Stimulated activated CD4-positive, alpha-beta T cell treated with anti-CD3 and anti-CD28 coated beads, Interleukin-4, amount 100 ng/mL, for 24 hours (primary cell): Measurements from ENCODE around the gene AP3S1.
"Not testable (repeated sequence)": the region's sequence is repeated elsewhere in the genome, so short reads cannot be mapped to it uniquely, and the experiment has no call there.

Source experiments
- DNase-seq: peaks from one replicate; pipeline ENCODE4 v3.0.0-alpha.2; 2020

AP3S1 gene

GRCh38 chr5:115841382-115842088 is at the start of gene AP3S1, which contains the start of gene ATG12:
AP3S1 (plus strand) TSS chr5:115841935; CDS start chr5:115842038, 103 bp downstream.
ATG12 (minus strand) TSS chr5:115841565; CDS start chr5:115841552, 13 bp downstream.
- DNase-seq: peak; percentile 91

- DNase-seq: no peak
These were observed 46.0 kb upstream of the AP3S1 start for GRCh38 chr5:115795700-115796099.

- no peak for DNase-seq
These were observed 45.1 kb upstream of the AP3S1 start for GRCh38 chr5:115796656-115797055.

GRCh38 chr5:115798252-115798651 is 43.5 kb upstream of the AP3S1 start:
- DNase-seq: no peak

- DNase-seq: no peak
These were observed 41.6 kb upstream of the AP3S1 start for GRCh38 chr5:115800108-115800507.

- no peak for DNase-seq
These were observed 40.6 kb upstream of the AP3S1 start for GRCh38 chr5:115801152-115801551.

- no peak for DNase-seq
These were observed 39.8 kb upstream of the AP3S1 start for GRCh38 chr5:115801984-115802383.

GRCh38 chr5:115806986-115807653 is 34.6 kb upstream of the AP3S1 start:
- no peak for DNase-seq

- no peak for DNase-seq
These were observed 34.1 kb upstream of the AP3S1 start for GRCh38 chr5:115807654-115808052.

GRCh38 chr5:115808066-115808465 is 33.7 kb upstream of the AP3S1 start:
- not testable (repeated sequence) for DNase-seq

- DNase-seq: no peak
These were observed 31.8 kb upstream of the AP3S1 start for GRCh38 chr5:115809946-115810345.

GRCh38 chr5:115810761-115811160 is 31.0 kb upstream of the AP3S1 start:
- DNase-seq: no peak

- no peak for DNase-seq
These were observed 30.3 kb upstream of the AP3S1 start for GRCh38 chr5:115811406-115811805.

GRCh38 chr5:115812372-115812771 is 29.4 kb upstream of the AP3S1 start:
- DNase-seq: no peak

- no peak for DNase-seq
These were observed 28.0 kb upstream of the AP3S1 start for GRCh38 chr5:115813719-115814118.

GRCh38 chr5:115815006-115815692 is 26.6 kb upstream of the AP3S1 start:
- no peak for DNase-seq

- no peak for DNase-seq
These were observed 26.0 kb upstream of the AP3S1 start for GRCh38 chr5:115815693-115816225.

GRCh38 chr5:115816226-115817081 is 25.3 kb upstream of the AP3S1 start, which contains the start of gene CDO1:
CDO1 (minus strand) TSS chr5:115816659; CDS start chr5:115816397, 262 bp downstream.
- DNase-seq: peak; percentile 25

- DNase-seq: no peak
These were observed 24.3 kb upstream of the AP3S1 start for GRCh38 chr5:115817386-115817785.

- DNase-seq: no peak
These were observed 22.9 kb upstream of the AP3S1 start for GRCh38 chr5:115818821-115819220.

- no peak for DNase-seq
These were observed 20.9 kb upstream of the AP3S1 start for GRCh38 chr5:115820846-115821245.

- DNase-seq: not testable (repeated sequence)
These were observed 16.8 kb upstream of the AP3S1 start for GRCh38 chr5:115824983-115825382.
